Stimulated activated effector memory CD8-positive, alpha-beta T cell treated with anti-CD3 and anti-CD28 coated beads, Interleukin-12 subunit alpha, Interleukin-12 subunit beta, amount 100 ng/mL, for 72 hours (primary cell): ENCODE measurements around the gene ANO1.

Experiments
- ATAC-seq: fragments of 150-1000 bp; cut with Tn5 transposase; 2 replicates; pipeline ENCODE4 v1.10.0; 2021
- DNase-seq, 2 donors: peaks; one replicate each; pipeline ENCODE4 v3.0.0; 2021 to 2022; ENCODE audit warnings: low spot score in 2 of 2
- H3K27ac Mint-ChIP-seq: one replicate; pipeline ENCODE4 v1.8.0; 2022; ENCODE audit warnings: mild to moderate bottlenecking, mixed read lengths
- H3K36me3 Mint-ChIP-seq: one replicate; pipeline ENCODE4 v1.8.0; 2022; ENCODE audit warnings: mild to moderate bottlenecking, mixed read lengths
- H3K4me1 Mint-ChIP-seq: one replicate; pipeline ENCODE4 v1.8.0; 2022; ENCODE audit warnings: mixed read lengths
- H3K4me3 Mint-ChIP-seq: one replicate; pipeline ENCODE4 v1.8.0; 2022; ENCODE audit warnings: mild to moderate bottlenecking, mixed read lengths
- H3K9me3 Mint-ChIP-seq: one replicate; pipeline ENCODE4 v1.8.0; 2022; ENCODE audit warnings: mixed read lengths

ANO1 gene

GRCh38 chr11:70107756-70108155 lies 29.6 kb downstream of the ANO1 start:
- Mint-ChIP-seq H3K27ac (no peak overlapping the region), H3K9me3 (no peaks in the 10 kb centered on the region), H3K36me3 (no peaks in the 10 kb centered on the region), H3K4me1 (peaks cover 13% of the 10 kb centered on the region), H3K4me3 (no peak overlapping the region)
- DNase-seq (no peak), ATAC-seq (no peak)

DNA sequence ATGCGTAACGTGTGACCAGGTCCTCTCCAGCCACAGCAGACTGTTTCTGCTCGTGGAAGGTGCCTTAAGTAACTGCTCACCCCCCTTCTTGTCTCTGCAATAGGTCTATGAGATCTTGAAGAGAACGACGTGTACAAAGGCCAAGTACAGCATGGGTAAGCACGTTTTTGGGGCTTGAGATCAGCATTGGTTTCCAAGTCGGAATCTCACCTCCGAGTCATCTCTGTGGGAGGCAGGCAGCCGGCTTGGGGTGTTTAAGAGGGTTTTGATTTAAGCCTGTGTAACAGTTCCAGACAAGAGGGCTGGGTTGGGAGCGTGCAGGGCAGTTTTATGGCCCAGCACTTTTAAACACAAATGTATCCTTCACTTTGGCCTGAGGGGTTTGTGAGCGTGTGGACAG lies 30.1 kb downstream of the ANO1 start:
- no peaks in the 10 kb centered on the region for H3K36me3 Mint-ChIP-seq
- H3K9me3 Mint-ChIP-seq = no peaks in the 10 kb centered on the region
- no peak overlapping the region for H3K4me3 Mint-ChIP-seq
- DNase-seq (no peak), ATAC-seq (no peak)
- H3K27ac Mint-ChIP-seq = no peak overlapping the region
- peaks cover 13% of the 10 kb centered on the region for H3K4me1 Mint-ChIP-seq

DNA sequence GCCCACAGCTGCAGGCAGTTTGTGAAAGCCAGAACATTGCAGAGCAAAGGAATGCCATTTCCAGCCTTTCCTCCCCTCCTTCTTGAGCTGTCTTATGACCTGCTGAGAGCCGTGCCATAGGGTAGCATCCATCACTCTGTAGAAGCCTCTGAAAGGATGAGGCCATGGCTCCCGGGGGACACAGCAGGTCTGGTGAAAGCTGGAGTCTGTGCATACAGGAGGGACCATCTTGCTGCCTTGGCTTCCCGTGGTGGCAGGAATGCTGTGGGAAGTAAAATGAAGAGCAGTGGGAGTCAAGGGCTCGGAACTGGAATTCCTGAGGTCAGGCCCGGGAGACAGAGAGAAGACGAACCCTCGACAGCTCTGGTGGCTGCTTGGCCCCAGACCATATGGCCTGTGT lies 30.9 kb downstream of the ANO1 start:
- Mint-ChIP-seq H3K27ac (no peak overlapping the region), H3K4me1 (peaks cover 13% of the 10 kb centered on the region)

DNA sequence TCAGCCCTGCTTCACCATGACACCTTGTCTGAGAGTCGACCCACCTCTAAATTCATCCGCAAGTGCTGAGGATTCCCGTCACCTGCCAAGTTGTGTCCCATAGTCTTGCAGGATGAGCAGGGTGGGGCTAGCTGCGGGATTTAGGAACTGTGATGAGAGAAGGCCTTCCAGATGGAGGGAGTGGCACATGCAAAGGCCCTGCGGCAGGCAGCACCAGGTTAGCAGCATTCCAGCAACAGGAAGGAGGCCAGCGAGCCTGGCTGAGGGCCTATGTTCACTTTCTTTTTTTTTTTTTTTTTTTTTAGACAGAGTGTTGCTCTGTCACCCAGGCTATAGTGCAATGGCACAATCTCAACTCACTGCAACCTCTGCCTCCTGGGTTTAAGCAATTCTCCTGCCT lies 31.8 kb downstream of the ANO1 start:
- no peak overlapping the region for H3K4me3 Mint-ChIP-seq
- H3K4me1 Mint-ChIP-seq = peaks cover 13% of the 10 kb centered on the region
- H3K9me3 Mint-ChIP-seq = no peaks in the 10 kb centered on the region
- DNase-seq (no peak), ATAC-seq (no peak)
- H3K27ac Mint-ChIP-seq = no peak overlapping the region
- no peaks in the 10 kb centered on the region for H3K36me3 Mint-ChIP-seq

More for the DNA sequence above, 30.9 kb downstream of the ANO1 start:
- DNase-seq (no peak), ATAC-seq (no peak)
- H3K4me3 Mint-ChIP-seq = no peak overlapping the region
- no peaks in the 10 kb centered on the region for H3K36me3 Mint-ChIP-seq
- no peaks in the 10 kb centered on the region for H3K9me3 Mint-ChIP-seq

- H3K9me3 Mint-ChIP-seq = no peaks in the 10 kb centered on the region
- no peak overlapping the region for H3K27ac Mint-ChIP-seq
- H3K4me3 Mint-ChIP-seq = no peak overlapping the region
- ATAC-seq (no peak), DNase-seq (no peak)
- peaks cover 13% of the 10 kb centered on the region for H3K4me1 Mint-ChIP-seq
- H3K36me3 Mint-ChIP-seq = no peaks in the 10 kb centered on the region
Measured at GRCh38 chr11:70110538-70111055, 32.5 kb downstream of the ANO1 start.

- ATAC-seq (no peak), DNase-seq (no peak)
- Mint-ChIP-seq H3K36me3 (no peaks in the 10 kb centered on the region), H3K4me3 (peak overlapping the region; percentile 15), H3K27ac (no peak overlapping the region), H3K9me3 (no peaks in the 10 kb centered on the region), H3K4me1 (peaks cover 13% of the 10 kb centered on the region)
Measured at GRCh38 chr11:70111269-70112016, 33.3 kb downstream of the ANO1 start.

DNA sequence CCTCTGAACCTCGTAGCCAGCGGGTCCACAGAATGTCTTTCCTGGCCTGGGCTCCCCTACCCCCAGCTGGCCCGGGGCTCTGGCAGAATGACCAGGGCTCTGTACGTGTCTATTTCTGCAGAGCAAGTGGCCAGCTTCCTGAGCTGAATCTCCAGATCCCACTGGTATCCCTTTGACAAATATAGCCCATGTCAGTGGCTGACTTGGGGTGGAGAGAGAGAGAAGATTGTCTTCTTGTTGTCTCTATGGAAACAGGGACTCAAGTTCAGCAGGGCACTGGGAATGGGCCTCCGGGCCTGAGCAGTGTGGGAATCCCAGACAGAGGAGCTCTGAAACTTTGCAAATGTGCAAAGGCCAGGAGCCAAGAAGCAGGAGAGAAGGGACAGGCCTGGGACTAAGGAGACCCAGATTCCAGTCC lies 33.9 kb downstream of the ANO1 start:
- DNase-seq (no peak), ATAC-seq (no peak)
- Mint-ChIP-seq H3K36me3 (no peaks in the 10 kb centered on the region), H3K27ac (no peak overlapping the region), H3K4me3 (peak overlapping the region; percentile 15), H3K9me3 (no peaks in the 10 kb centered on the region), H3K4me1 (peaks cover 13% of the 10 kb centered on the region)

DNA sequence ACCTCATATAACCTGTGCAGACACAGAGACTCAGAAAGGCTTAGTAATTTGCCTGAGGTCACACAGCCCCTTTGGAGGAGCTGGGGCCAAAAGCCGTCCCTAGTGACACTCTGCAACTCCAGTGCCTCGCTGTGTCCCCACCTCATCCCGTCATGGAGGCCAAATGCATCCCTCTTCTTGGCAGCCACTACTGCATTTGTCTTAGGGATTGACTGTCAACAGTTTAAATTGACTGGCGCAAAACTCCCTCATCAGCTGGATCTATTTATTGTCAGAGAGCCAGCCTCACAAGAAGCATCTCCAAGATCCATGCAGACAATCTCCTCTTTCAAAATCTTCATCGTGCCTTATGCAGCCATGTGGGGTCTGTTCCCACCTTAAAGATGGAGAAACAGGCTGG lies 35.7 kb downstream of the ANO1 start:
- H3K9me3 Mint-ChIP-seq = peaks cover 5% of the 10 kb centered on the region
- H3K36me3 Mint-ChIP-seq = no peaks in the 10 kb centered on the region
- ATAC-seq = no peak
- H3K4me1 Mint-ChIP-seq = peaks cover 13% of the 10 kb centered on the region
- no peak overlapping the region for H3K27ac Mint-ChIP-seq
- DNase-seq = no peak
- H3K4me3 Mint-ChIP-seq = no peak overlapping the region

- ATAC-seq = no peak
- H3K9me3 Mint-ChIP-seq = peaks cover 6% of the 10 kb centered on the region
Measured at GRCh38 chr11:70115778-70116177, 37.7 kb downstream of the ANO1 start.

DNA sequence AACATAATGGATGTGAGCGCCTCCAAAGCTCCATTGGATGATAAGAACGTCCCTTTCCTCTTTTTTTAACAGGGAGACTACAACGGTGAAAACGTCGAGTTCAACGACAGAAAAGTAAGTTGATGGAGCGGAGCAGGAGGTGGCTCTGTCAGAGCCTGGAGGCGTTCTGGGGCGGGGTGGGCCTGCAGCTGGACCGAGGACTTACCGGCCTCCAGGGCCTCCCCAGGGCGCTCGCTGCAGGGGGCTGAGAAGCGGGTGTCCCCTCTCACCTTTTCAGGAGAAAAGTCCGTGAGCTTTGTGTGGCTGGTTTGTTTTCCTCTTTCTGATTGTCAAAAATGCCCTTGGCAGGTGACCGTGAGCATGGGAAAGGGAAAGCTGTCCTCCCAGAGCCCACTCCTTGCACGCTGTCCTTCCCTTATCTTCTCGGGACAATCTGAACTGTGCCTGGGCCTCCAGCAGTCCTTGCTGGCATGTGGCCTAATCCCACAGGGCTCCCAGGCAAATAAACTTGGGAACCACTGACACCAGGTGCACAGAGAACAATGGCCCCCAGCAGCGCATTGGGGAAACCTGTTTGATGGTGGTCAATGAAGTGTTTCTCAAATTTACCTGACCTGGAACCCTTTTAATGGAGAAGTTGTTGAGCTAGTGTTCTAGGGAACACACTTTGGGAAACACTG lies 38.4 kb downstream of the ANO1 start:
- ATAC-seq = no peak
- Mint-ChIP-seq H3K36me3 (no peaks in the 10 kb centered on the region), H3K4me3 (no peak overlapping the region), H3K9me3 (peaks cover 6% of the 10 kb centered on the region), H3K4me1 (peaks cover 6% of the 10 kb centered on the region), H3K27ac (no peak overlapping the region)
- DNase-seq = no peak

More at GRCh38 chr11:70115778-70116177, 37.7 kb downstream of the ANO1 start:
- H3K4me1 Mint-ChIP-seq = peaks cover 13% of the 10 kb centered on the region
- no peaks in the 10 kb centered on the region for H3K36me3 Mint-ChIP-seq
- H3K27ac Mint-ChIP-seq = no peak overlapping the region
- no peak overlapping the region for H3K4me3 Mint-ChIP-seq
- no peak for DNase-seq

- H3K4me1 Mint-ChIP-seq = no peaks in the 10 kb centered on the region
- H3K4me3 Mint-ChIP-seq = no peak overlapping the region
- H3K9me3 Mint-ChIP-seq = peaks cover 12% of the 10 kb centered on the region
- ATAC-seq (no peak), DNase-seq (no peak)
- H3K36me3 Mint-ChIP-seq = no peaks in the 10 kb centered on the region
- H3K27ac Mint-ChIP-seq = no peak overlapping the region
Measured at GRCh38 chr11:70117567-70118145, 39.5 kb downstream of the ANO1 start.

DNA sequence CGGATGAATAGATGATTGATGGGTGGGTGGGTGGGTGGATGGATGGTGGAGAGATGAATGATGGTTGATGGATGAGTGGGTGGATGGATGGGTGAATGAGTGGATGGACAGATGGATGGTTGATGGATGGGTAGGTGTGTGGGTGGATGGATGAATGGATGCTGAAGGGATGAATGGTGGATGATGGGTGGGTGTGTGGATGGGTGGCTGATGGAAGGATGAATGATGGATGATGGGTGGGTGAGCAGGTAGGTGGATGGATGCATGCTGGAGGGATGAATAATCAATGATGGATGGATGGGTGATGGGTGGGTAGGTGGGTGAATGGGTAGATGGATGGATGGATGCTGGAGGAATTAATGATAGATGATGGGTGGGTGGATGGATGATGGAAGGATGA lies 40.5 kb downstream of the ANO1 start:
- H3K9me3 Mint-ChIP-seq = peaks cover 12% of the 10 kb centered on the region

DNA sequence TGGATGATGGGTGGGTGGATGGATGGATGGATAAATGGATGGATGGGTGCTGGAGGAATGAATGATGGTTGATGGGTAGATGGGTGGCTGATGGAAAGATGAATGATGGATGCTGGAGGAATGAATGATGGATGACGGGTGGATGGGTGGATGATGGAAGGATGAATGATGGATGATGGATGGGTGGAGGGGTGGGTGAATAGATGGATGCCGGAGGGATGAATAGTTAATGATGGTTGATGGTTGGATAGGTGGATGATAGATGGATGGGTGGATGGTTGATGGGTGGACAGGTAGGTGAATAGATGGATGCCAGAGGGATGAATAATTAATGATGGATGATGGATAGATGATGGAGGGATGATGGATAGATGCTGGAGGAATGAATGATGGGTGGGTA lies 41.4 kb downstream of the ANO1 start:
- no peak overlapping the region for H3K27ac Mint-ChIP-seq
- H3K36me3 Mint-ChIP-seq = no peaks in the 10 kb centered on the region
- no peak for DNase-seq

More for the DNA sequence above, 40.5 kb downstream of the ANO1 start:
- ATAC-seq = no peak
- H3K4me3 Mint-ChIP-seq = no peak overlapping the region
- no peaks in the 10 kb centered on the region for H3K4me1 Mint-ChIP-seq
- H3K27ac Mint-ChIP-seq = no peak overlapping the region
- no peaks in the 10 kb centered on the region for H3K36me3 Mint-ChIP-seq
- no peak for DNase-seq

GRCh38 chr11:70120674-70121073 lies 42.6 kb downstream of the ANO1 start:
- Mint-ChIP-seq H3K27ac (peak overlapping the region; percentile 33), H3K9me3 (peaks cover 12% of the 10 kb centered on the region), H3K4me1 (no peaks in the 10 kb centered on the region), H3K36me3 (no peaks in the 10 kb centered on the region), H3K4me3 (no peak overlapping the region)
- no peak for DNase-seq
- ATAC-seq = no peak

More for the DNA sequence above, 41.4 kb downstream of the ANO1 start:
- Mint-ChIP-seq H3K9me3 (peaks cover 12% of the 10 kb centered on the region), H3K4me3 (no peak overlapping the region), H3K4me1 (no peaks in the 10 kb centered on the region)
- no peak for ATAC-seq

GRCh38 chr11:70122490-70123198 lies 44.5 kb downstream of the ANO1 start:
- peaks cover 12% of the 10 kb centered on the region for H3K9me3 Mint-ChIP-seq
- H3K27ac Mint-ChIP-seq = no peak overlapping the region
- H3K4me1 Mint-ChIP-seq = no peaks in the 10 kb centered on the region
- no peak for DNase-seq
- no peak for ATAC-seq
- H3K36me3 Mint-ChIP-seq = no peaks in the 10 kb centered on the region
- H3K4me3 Mint-ChIP-seq = no peak overlapping the region
